ENCODE data around the gene ARHGEF4. TPM values are rescaled to one million over a fixed set of nuclear protein-coding genes. Genes with fewer than 3 reads are reported as not detected.
"Not testable (repeated sequence)": the region's sequence is repeated elsewhere in the genome, so short reads cannot be mapped to it uniquely, and the experiment has no call there.

The ARHGEF4 gene
- total and polyA plus RNA-seq, 7 donors: 1.7 to 32.4 (median 17.2) TPM; not detected in 1

DNA sequence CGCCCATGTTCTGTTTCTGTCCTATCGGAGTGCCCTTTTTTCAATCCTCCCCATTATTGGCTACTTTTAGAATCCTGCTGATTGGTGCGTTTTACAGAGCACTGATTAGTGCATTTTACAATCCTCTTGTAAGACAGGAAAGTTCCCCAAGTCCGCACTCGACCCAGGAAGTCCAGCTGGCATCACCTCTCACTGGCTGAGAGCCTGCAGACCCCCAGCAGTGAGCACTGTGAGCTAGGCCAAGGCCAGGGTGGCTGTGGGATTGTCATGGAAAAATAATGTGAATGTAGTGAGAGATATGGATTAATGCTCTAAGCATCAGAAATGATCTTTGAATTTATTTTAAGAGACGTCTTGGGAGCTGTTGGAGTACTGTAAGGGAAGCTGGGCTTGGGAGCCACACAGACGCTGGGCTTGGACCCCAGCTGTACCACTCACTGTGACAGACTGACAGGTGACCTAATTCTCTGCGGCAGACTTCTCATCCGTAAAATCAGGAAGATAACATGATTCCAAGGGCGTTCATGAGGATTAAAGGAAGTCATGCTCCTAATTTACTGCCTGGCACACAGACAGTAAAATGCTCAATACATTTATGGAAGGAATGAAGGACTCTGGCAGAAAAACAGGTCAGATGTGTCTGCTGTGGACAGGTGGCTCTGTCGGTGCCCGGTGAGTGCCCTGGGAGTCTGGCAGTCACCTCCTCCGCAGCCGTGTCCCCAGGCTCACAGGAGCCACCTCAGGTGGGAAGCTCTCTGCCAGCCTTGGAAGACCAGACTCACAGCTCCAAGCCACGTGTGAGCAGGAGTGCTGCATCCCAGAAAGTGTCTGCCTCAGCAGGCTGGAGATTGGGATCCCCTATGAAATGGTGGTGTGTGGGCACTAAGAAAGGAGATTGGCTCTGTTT lies 151.1 kb downstream of the ARHGEF4 start:
- WGBS, 2 donors: 40 to 66% methylated on average over 15 of the region's 15 CpGs
- H3K36me3 ChIP-seq: no peaks in the 10 kb centered on the region
- TF ChIP-seq EP300 (IDR thresholded peaks at IDR 0.05) (no peak), POLR2AphosphoS5 (IDR thresholded peaks at IDR 0.05) (no peak), POLR2A (IDR thresholded peaks at IDR 0.05) (no peak)
- TF ChIP-seq, protein P1, sequence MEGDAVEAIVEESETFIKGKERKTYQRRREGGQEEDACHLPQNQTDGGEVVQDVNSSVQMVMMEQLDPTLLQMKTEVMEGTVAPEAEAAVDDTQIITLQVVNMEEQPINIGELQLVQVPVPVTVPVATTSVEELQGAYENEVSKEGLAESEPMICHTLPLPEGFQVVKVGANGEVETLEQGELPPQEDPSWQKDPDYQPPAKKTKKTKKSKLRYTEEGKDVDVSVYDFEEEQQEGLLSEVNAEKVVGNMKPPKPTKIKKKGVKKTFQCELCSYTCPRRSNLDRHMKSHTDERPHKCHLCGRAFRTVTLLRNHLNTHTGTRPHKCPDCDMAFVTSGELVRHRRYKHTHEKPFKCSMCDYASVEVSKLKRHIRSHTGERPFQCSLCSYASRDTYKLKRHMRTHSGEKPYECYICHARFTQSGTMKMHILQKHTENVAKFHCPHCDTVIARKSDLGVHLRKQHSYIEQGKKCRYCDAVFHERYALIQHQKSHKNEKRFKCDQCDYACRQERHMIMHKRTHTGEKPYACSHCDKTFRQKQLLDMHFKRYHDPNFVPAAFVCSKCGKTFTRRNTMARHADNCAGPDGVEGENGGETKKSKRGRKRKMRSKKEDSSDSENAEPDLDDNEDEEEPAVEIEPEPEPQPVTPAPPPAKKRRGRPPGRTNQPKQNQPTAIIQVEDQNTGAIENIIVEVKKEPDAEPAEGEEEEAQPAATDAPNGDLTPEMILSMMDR (IDR thresholded peaks at IDR 0.05): no peak
- H3K9me3 ChIP-seq: no peaks in the 10 kb centered on the region
- intact Hi-C loops (cut with DNase I): no loop called here
- H3K4me3 ChIP-seq: no peak overlapping the region
- no peaks in the 10 kb centered on the region for H3K27me3 ChIP-seq
- no peaks in the 10 kb centered on the region for H3K4me1 ChIP-seq
- no peak for DNase-seq
- H3K27ac ChIP-seq: no peak overlapping the region

DNA sequence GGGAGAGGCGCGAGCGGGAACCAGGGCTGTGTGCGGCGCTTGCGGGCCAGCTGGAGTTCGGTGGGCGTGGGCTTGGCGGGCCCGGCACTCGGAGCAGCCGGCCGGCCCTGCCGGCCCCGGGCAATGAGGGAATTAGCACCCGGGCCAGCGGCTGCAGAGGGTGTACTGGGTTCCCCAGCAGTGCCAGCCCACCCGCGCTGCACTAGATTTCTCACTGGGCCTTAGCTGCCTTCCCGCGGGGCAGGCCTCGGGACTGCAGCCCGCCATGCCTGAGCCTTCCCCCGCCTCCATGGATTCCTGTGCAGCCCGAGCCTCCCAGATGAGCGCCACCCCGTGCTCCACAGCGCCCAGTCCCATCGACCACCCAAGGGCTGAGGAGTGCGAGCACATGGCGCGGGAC lies 154.7 kb downstream of the ARHGEF4 start:
- H3K4me3 ChIP-seq; H3K36me3 ChIP-seq; intact Hi-C loops (cut with DNase I); H3K4me1 ChIP-seq; H3K27me3 ChIP-seq; H3K9me3 ChIP-seq; DNase-seq; H3K27ac ChIP-seq: not testable (repeated sequence)
- 93 to 96% methylated on average over 32 of the region's 32 CpGs for WGBS, 2 donors

DNA sequence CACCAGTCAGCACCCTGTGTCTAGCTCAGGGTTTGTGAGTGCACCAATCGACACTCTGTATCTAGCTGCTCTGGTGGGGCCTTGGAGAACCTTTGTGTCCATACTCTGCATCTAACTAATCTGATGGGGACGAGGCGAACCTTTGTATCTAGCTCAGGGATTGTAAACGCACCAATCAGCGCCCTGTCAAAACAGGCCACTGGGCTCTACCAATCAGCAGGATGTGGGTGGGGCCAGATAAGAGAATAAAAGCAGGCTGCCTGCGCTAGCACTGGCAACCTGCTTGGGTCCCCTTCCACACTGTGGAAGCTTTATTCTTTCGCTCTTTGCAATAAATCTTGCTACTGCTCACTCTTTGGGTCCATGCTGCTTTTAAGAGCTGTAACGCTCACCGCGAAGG lies 155.3 kb downstream of the ARHGEF4 start:
- DNase-seq; intact Hi-C loops (cut with DNase I); H3K27ac ChIP-seq; H3K4me1 ChIP-seq; H3K4me3 ChIP-seq; H3K27me3 ChIP-seq; H3K9me3 ChIP-seq; H3K36me3 ChIP-seq: not testable (repeated sequence)
- 94 to 95% methylated on average over 10 of the region's 10 CpGs for WGBS, 2 donors

DNA sequence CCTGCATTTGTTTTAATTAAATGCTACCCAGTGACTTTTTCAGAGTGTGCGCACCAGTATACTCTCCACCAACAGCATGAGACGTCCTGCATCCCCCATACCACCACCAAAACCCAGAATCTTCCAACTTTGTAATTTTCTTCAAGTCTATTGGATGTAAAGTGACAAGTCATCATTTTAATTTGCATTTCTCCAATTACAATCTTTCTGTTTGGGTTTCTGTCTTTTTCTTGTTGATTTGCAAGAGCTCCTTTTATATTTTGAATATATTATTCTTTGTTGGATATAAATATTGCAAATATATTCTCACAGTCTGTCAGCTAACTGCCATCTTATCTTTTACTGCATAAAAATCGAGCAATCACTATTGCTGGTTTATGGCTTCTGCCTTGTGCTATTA lies 160.0 kb downstream of the ARHGEF4 start:
- H3K4me3 ChIP-seq: no peak overlapping the region
- no peaks in the 10 kb centered on the region for H3K4me1 ChIP-seq
- TF ChIP-seq, protein P1 (IDR thresholded peaks at IDR 0.05): no peak
- no peak for TF ChIP-seq POLR2A (IDR thresholded peaks at IDR 0.05)
- no peak for TF ChIP-seq POLR2AphosphoS5 (IDR thresholded peaks at IDR 0.05)
- TF ChIP-seq EP300 (IDR thresholded peaks at IDR 0.05): no peak
- H3K36me3 ChIP-seq: no peaks in the 10 kb centered on the region
- intact Hi-C loops (cut with DNase I): no loop called here
- H3K9me3 ChIP-seq: no peaks in the 10 kb centered on the region
- 56 to 75% methylated on average over 3 of the region's 3 CpGs for WGBS, 2 donors
- no peak for DNase-seq
- H3K27me3 ChIP-seq: no peaks in the 10 kb centered on the region
- no peak overlapping the region for H3K27ac ChIP-seq

DNA sequence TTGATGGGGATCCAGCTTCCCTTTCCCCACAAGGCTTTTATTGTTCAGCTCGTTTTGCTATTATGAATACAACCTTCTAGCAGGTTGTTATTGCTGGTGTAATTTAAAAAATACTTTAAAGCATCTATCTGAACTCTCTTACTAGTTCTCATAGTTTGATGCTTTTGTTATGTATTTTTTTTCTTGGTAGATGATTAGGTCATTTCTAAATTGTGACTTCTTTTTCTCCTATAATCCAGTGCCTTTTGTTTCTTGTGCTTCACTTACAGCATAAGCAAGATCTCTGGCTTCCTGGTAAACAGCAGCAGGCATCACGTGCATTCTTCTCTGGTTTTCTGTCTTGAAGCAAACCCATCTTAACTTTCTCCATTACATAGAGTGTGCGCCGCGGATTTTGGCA lies 160.5 kb downstream of the ARHGEF4 start:
- Histone ChIP-seq H3K4me1 (no peaks in the 10 kb centered on the region), H3K9me3 (no peaks in the 10 kb centered on the region), H3K27ac (no peak overlapping the region), H3K4me3 (no peak overlapping the region), H3K27me3 (no peaks in the 10 kb centered on the region), H3K36me3 (no peaks in the 10 kb centered on the region)
- intact Hi-C loops (cut with DNase I): no loop called here
- TF ChIP-seq, protein P1 (IDR thresholded peaks at IDR 0.05): no peak
- TF ChIP-seq POLR2AphosphoS5 (IDR thresholded peaks at IDR 0.05) (no peak), EP300 (IDR thresholded peaks at IDR 0.05) (no peak), POLR2A (IDR thresholded peaks at IDR 0.05) (no peak)
- DNase-seq: no peak
- WGBS, 2 donors: 59 to 76% methylated on average over 5 of the region's 5 CpGs

DNA sequence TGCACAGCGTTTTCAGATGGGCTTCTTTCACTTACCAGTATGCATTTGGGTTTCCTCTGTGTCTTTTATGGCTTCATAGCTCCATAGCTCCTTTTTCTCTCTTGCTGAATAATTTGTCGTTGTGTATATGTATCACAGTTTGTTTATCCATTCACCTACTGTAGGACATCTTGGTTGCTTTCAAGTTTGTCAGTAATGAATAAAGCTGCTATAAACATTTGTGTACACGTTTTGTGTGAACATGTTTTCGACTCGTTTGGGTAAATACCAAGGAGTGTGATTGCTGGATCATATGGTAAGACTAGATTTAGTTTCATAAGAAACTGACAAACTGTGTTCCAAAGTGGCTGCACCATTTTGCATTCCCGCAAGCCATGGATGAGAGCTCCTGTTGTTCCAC lies 161.8 kb downstream of the ARHGEF4 start:
- DNase-seq: no peak
- H3K4me1 ChIP-seq: no peaks in the 10 kb centered on the region
- no peaks in the 10 kb centered on the region for H3K9me3 ChIP-seq
- 65 to 79% methylated on average over 6 of the region's 6 CpGs for WGBS, 2 donors
- H3K36me3 ChIP-seq: no peaks in the 10 kb centered on the region
- intact Hi-C loops (cut with DNase I): no loop called here
- no peak overlapping the region for H3K27ac ChIP-seq
- no peak overlapping the region for H3K4me3 ChIP-seq
- TF ChIP-seq EP300 (IDR thresholded peaks at IDR 0.05) (no peak), POLR2AphosphoS5 (IDR thresholded peaks at IDR 0.05) (no peak), POLR2A (IDR thresholded peaks at IDR 0.05) (no peak)
- TF ChIP-seq, protein P1 (IDR thresholded peaks at IDR 0.05): no peak
- no peaks in the 10 kb centered on the region for H3K27me3 ChIP-seq

Data from sigmoid colon (tissue), 7 donors.